ENCODE measurements around the gene SELENBP1. TPM values are rescaled to one million over a fixed set of nuclear protein-coding genes. Genes with fewer than 3 reads are reported as not detected.

The SELENBP1 gene
- total and polyA plus RNA-seq, 2 experiments from 2014 or later, result 63.9 to 86.4 TPM

DNA sequence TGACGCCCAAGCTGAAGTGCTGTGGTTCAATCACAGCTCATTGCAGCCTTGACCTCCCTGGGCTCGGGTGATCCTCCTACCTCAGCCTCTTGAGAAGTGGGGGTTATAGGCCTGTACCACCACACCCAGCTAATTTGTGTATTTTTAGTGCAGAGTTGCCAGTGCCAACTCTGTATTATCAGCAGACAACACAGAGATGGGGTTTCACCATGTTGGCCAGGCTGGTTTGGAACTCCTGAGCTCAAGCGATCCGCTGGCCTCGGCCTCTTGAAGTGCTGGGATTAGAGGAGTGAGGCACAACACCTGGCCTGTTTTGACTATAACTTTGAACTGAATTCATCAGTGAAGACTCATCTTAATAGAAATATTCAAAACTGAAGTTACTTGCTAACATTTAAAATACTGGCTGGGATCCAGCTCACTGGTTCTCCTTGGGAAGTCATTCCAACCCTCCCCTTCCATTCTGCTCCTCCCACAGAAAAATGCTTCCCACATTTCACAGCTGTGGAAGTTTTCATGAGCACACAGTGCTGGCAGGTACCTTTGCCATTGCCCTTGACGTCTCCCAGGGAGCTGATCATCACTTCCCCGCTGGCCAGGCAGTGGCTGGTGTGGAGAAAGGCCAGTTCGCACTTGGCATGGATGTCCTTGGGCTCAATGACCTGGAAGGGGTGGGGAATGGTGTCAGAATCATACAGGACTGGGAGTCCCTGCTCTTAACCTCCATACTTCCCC, 4.7 kb downstream of the SELENBP1 start:
- H3K4me1 ChIP-seq (ENCODE audit: insufficient read depth), result peaks cover 28% of the 10 kb centered on the region
- TF ChIP-seq, protein P1, sequence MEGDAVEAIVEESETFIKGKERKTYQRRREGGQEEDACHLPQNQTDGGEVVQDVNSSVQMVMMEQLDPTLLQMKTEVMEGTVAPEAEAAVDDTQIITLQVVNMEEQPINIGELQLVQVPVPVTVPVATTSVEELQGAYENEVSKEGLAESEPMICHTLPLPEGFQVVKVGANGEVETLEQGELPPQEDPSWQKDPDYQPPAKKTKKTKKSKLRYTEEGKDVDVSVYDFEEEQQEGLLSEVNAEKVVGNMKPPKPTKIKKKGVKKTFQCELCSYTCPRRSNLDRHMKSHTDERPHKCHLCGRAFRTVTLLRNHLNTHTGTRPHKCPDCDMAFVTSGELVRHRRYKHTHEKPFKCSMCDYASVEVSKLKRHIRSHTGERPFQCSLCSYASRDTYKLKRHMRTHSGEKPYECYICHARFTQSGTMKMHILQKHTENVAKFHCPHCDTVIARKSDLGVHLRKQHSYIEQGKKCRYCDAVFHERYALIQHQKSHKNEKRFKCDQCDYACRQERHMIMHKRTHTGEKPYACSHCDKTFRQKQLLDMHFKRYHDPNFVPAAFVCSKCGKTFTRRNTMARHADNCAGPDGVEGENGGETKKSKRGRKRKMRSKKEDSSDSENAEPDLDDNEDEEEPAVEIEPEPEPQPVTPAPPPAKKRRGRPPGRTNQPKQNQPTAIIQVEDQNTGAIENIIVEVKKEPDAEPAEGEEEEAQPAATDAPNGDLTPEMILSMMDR (IDR thresholded peaks at IDR 0.05; ENCODE audit: poor library complexity), result no peak
- no peak for TF ChIP-seq EZH2phosphoT487 (IDR thresholded peaks at IDR 0.05; ENCODE audit: low read depth, severe bottlenecking, unreplicated experiment)
- no peak for TF ChIP-seq EZH2 (IDR thresholded peaks at IDR 0.05; ENCODE audit: borderline replicate concordance)
- H3K79me2 ChIP-seq, result peaks cover 11% of the 10 kb centered on the region
- no peak overlapping the region for H3K4me3 ChIP-seq
- no peak for DNase-seq (ENCODE audit: low spot score)
- H3K9me3 ChIP-seq (ENCODE audit: low read depth), result no peaks in the 10 kb centered on the region
- no peaks in the 10 kb centered on the region for H4K20me1 ChIP-seq (ENCODE audit: insufficient read depth, poor library complexity, severe bottlenecking)
- no peaks in the 10 kb centered on the region for H3K27me3 ChIP-seq
- no peak overlapping the region for H3K27ac ChIP-seq
- no peaks in the 10 kb centered on the region for H3K36me3 ChIP-seq (replicated peaks; ENCODE audit: insufficient read depth, low read depth)
- no peaks in the 10 kb centered on the region for H3K9me2 ChIP-seq (replicated peaks; ENCODE audit: insufficient read depth)
- H2AFZ ChIP-seq, result no peak overlapping the region
- no peak overlapping the region for H3K4me2 ChIP-seq
- 84% methylated on average over 8 of the region's 8 CpGs for WGBS (ENCODE audit: low lambda C conversion rate, missing lambda C conversion rate)

DNA sequence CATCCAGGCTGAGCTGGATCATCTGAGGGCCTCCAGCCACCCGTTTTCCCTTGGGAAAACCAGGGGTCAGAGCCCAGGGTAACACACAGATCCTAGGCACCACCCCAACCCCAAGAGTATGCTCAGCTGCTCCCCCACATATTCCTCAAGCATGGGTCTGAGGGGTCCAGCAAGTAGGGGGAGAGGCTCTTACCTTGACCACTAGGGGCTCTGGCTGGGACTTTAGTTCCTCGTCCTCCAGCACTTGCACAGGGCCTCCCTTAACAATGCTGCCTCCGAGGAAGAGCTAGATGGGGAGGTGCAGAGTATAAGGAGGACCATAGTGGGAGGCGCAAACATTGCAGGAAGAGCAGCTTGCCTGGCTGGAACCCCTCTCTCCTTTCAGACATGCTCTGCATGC, 7.5 kb downstream of the SELENBP1 start:
- no peaks in the 10 kb centered on the region for H3K27me3 ChIP-seq
- 87% methylated on average over 4 of the region's 4 CpGs for WGBS (ENCODE audit: low lambda C conversion rate, missing lambda C conversion rate)
- no peak overlapping the region for H3K27ac ChIP-seq
- no peak overlapping the region for H2AFZ ChIP-seq
- H3K9me3 ChIP-seq (ENCODE audit: low read depth), result no peaks in the 10 kb centered on the region
- TF ChIP-seq, protein P1 (IDR thresholded peaks at IDR 0.05; ENCODE audit: poor library complexity), result no peak
- TF ChIP-seq EZH2 (IDR thresholded peaks at IDR 0.05; ENCODE audit: borderline replicate concordance) (no peak), EZH2phosphoT487 (IDR thresholded peaks at IDR 0.05; ENCODE audit: low read depth, severe bottlenecking, unreplicated experiment) (no peak)
- DNase-seq (ENCODE audit: low spot score), result no peak
- no peak overlapping the region for H3K4me2 ChIP-seq
- no peaks in the 10 kb centered on the region for H3K36me3 ChIP-seq (replicated peaks; ENCODE audit: insufficient read depth, low read depth)
- H3K79me2 ChIP-seq, result no peaks in the 10 kb centered on the region
- no peaks in the 10 kb centered on the region for H4K20me1 ChIP-seq (ENCODE audit: insufficient read depth, poor library complexity, severe bottlenecking)
- peaks cover 2% of the 10 kb centered on the region for H3K4me1 ChIP-seq (ENCODE audit: insufficient read depth)
- H3K9me2 ChIP-seq (replicated peaks; ENCODE audit: insufficient read depth), result no peaks in the 10 kb centered on the region
- H3K4me3 ChIP-seq, result no peak overlapping the region

DNA sequence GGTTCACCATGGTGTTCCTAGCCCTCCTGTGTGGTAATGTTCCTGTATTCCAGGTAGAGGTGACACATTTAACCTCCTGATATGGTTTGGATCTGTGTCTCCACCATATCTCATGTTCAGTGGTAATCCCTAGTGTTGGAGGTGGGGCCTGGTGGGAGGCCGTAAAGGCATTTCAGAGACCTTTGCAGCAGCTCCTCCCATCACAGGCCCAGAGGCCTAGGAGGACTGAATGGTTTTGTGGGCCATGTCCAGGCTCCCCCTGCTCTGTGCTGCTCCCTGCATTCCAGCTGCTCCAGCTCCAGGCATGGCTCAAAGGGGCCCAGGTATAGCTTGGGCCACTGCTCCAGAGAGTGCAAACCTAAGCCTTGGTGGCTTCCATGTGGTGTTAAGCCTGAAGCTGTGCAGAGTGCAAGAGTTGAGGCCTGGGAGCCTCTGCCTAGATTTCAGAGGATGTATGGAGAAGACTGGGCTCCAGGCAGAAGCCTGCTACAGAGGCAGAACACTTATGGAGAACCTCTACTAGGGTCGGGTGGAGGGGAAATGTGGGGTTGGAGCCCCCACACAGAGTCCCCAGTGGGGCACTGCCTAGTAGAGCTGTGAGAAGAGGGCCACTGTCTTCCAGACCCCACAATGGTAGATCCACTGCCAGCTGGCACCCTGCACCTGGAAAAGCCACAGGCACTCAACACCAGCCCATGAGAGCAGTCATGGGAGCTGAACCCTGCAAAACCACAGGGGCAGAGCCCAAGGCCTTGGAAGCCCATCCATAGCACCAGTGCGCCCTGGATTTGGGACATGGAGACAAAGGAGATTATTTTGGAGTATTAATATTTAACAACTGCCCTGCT, 10.0 kb downstream of the SELENBP1 start:
- Histone ChIP-seq H3K27me3 (no peaks in the 10 kb centered on the region), H3K9me3 (ENCODE audit: low read depth) (no peaks in the 10 kb centered on the region), H3K4me2 (no peak overlapping the region), H3K4me3 (no peak overlapping the region), H3K36me3 (replicated peaks; ENCODE audit: insufficient read depth, low read depth) (no peaks in the 10 kb centered on the region), H3K9me2 (replicated peaks; ENCODE audit: insufficient read depth) (no peaks in the 10 kb centered on the region), H3K27ac (no peak overlapping the region), H2AFZ (no peak overlapping the region), H3K4me1 (ENCODE audit: insufficient read depth) (no peaks in the 10 kb centered on the region), H4K20me1 (ENCODE audit: insufficient read depth, poor library complexity, severe bottlenecking) (no peaks in the 10 kb centered on the region), H3K79me2 (no peaks in the 10 kb centered on the region)
- TF ChIP-seq EZH2 (IDR thresholded peaks at IDR 0.05; ENCODE audit: borderline replicate concordance) (no peak), EZH2phosphoT487 (IDR thresholded peaks at IDR 0.05; ENCODE audit: low read depth, severe bottlenecking, unreplicated experiment) (no peak)
- TF ChIP-seq, protein P1 (IDR thresholded peaks at IDR 0.05; ENCODE audit: poor library complexity), result no peak
- WGBS (ENCODE audit: low lambda C conversion rate, missing lambda C conversion rate), result 92% methylated on average over 3 of the region's 3 CpGs
- no peak for DNase-seq (ENCODE audit: low spot score)

Measured in hepatocyte (in vitro differentiated cells).